HepG2 (cell line): ENCODE data around the gene ECT2.

Experiments
- JUND ChIP-seq: sonication (generic); formaldehyde crosslinking; IDR thresholded peaks from 2 replicates; pipeline ENCODE4 v1.8.0; 2022; ENCODE audit warnings: mild to moderate bottlenecking, missing genetic modification reagents
- KLF12 ChIP-seq: sonication (generic); formaldehyde crosslinking; IDR thresholded peaks from 2 replicates; pipeline ENCODE4 v1.4.0; 2020; ENCODE audit warnings: missing genetic modification reagents, borderline replicate concordance
- MBD4 ChIP-seq: IDR thresholded peaks from 2 replicates; pipeline ENCODE4 v1.6.1; 2012; ENCODE audit warnings: low read length, inconsistent platforms, borderline replicate concordance
- MTF1 ChIP-seq: sonication (generic); formaldehyde crosslinking; IDR thresholded peaks from 2 replicates; pipeline ENCODE4 v1.5.0; 2020; ENCODE audit warnings: missing genetic modification reagents
- NCOA2 ChIP-seq: sonication (generic); formaldehyde crosslinking; IDR thresholded peaks from 2 replicates; pipeline ENCODE4 v1.8.0; 2022; ENCODE audit warnings: inconsistent platforms
- SNRNP70 ChIP-seq: fragments of 200-400 bp; formaldehyde crosslinking; IDR thresholded peaks from 2 replicates; pipeline ENCODE4 v1.6.1; 2017; ENCODE audit warnings: mild to moderate bottlenecking, low read depth, low read length, moderate library complexity
- TAF1 ChIP-seq: sonication (generic); formaldehyde crosslinking; IDR thresholded peaks from 2 replicates; pipeline ENCODE4 v1.4.0; 2020; ENCODE audit warnings: missing genetic modification reagents
- ZFP36 ChIP-seq: fragments of 150-350 bp; IDR thresholded peaks from 2 replicates; pipeline ENCODE4 v1.6.1; 2018; ENCODE audit warnings: borderline replicate concordance, low read length, low read depth; ENCODE audit not compliant: partially characterized antibody
- ZNF33A ChIP-seq: sonication (generic); formaldehyde crosslinking; IDR thresholded peaks from 2 replicates; pipeline ENCODE4 v1.5.1; 2020; ENCODE audit warnings: missing genetic modification reagents, mild to moderate bottlenecking, moderate library complexity, borderline replicate concordance
- TF ChIP-seq, protein P1 (sequence below): sonication (generic); formaldehyde crosslinking; IDR thresholded peaks from 2 replicates; pipeline ENCODE4 v1.5.0; 2020; ENCODE audit warnings: mild to moderate bottlenecking, missing genetic modification reagents, moderate library complexity
- TF ChIP-seq, protein P2 (sequence below), 2 experiments: IDR thresholded peaks; 2 replicates each; pipeline ENCODE4 v1.6.1; 2011 to 2012; ENCODE audit warnings: low read length in 2 of 2, borderline replicate concordance in 1 of 2, low read depth in 1 of 2, mild to moderate bottlenecking in 1 of 2, moderate library complexity in 1 of 2

DNA sequence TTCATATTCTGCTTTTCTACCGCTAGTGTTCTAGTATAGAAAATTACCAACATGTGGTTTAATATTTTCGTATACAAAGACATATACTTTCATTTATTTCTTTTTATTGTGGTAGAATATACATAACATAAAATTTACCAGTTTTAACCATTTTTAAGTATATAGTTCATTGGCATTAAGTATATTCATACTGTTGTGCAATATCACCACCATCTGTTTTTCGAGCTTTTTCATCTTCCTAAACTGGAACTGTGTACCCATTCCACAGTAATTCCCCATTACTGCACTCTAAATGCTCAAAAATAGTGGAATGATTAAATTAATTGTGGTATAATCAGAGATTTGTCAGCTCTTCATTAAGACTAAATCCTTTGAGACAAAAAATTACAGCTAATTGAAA, 62.9 kb downstream of the ECT2 start:
- TF ChIP-seq ZFP36 (no peak), JUND (CRISPR knock-in tag) (no peak), NCOA2 (CRISPR knock-in tag) (no peak), SNRNP70 (no peak), TAF1 (CRISPR knock-in tag) (no peak), KLF12 (CRISPR knock-in tag) (no peak), ZNF33A (no peak), MTF1 (CRISPR knock-in tag) (no peak), MBD4 (no peak)
- TF ChIP-seq, protein P1, sequence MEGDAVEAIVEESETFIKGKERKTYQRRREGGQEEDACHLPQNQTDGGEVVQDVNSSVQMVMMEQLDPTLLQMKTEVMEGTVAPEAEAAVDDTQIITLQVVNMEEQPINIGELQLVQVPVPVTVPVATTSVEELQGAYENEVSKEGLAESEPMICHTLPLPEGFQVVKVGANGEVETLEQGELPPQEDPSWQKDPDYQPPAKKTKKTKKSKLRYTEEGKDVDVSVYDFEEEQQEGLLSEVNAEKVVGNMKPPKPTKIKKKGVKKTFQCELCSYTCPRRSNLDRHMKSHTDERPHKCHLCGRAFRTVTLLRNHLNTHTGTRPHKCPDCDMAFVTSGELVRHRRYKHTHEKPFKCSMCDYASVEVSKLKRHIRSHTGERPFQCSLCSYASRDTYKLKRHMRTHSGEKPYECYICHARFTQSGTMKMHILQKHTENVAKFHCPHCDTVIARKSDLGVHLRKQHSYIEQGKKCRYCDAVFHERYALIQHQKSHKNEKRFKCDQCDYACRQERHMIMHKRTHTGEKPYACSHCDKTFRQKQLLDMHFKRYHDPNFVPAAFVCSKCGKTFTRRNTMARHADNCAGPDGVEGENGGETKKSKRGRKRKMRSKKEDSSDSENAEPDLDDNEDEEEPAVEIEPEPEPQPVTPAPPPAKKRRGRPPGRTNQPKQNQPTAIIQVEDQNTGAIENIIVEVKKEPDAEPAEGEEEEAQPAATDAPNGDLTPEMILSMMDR: no peak
- TF ChIP-seq, protein P2, sequence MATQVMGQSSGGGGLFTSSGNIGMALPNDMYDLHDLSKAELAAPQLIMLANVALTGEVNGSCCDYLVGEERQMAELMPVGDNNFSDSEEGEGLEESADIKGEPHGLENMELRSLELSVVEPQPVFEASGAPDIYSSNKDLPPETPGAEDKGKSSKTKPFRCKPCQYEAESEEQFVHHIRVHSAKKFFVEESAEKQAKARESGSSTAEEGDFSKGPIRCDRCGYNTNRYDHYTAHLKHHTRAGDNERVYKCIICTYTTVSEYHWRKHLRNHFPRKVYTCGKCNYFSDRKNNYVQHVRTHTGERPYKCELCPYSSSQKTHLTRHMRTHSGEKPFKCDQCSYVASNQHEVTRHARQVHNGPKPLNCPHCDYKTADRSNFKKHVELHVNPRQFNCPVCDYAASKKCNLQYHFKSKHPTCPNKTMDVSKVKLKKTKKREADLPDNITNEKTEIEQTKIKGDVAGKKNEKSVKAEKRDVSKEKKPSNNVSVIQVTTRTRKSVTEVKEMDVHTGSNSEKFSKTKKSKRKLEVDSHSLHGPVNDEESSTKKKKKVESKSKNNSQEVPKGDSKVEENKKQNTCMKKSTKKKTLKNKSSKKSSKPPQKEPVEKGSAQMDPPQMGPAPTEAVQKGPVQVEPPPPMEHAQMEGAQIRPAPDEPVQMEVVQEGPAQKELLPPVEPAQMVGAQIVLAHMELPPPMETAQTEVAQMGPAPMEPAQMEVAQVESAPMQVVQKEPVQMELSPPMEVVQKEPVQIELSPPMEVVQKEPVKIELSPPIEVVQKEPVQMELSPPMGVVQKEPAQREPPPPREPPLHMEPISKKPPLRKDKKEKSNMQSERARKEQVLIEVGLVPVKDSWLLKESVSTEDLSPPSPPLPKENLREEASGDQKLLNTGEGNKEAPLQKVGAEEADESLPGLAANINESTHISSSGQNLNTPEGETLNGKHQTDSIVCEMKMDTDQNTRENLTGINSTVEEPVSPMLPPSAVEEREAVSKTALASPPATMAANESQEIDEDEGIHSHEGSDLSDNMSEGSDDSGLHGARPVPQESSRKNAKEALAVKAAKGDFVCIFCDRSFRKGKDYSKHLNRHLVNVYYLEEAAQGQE (IDR thresholded peaks at IDR 0.05; ENCODE audit: borderline replicate concordance in 1 of 2, low read depth in 1 of 2, low read length in 2 of 2): no peak
